MM.1S (cell line): ENCODE data around the gene MTMR2.

Experiments used
- EZH2 ChIP-seq: fragments of 300-600 bp; sonication (generic); optimal IDR thresholded peaks from 2 replicates; pipeline ENCODE3; 2017; ENCODE audit warnings: low read depth, mild to moderate bottlenecking, antibody characterized with exemption, low read length, mixed read lengths
- EZH2phosphoT487 ChIP-seq: fragments of 300-600 bp; sonication (generic); IDR thresholded peaks from 2 replicates; pipeline ENCODE4 v1.6.1; 2018; ENCODE audit warnings: antibody characterized with exemption, low read length
- TF ChIP-seq, protein P1 (sequence below): fragments of 300-600 bp; sonication (generic); IDR thresholded peaks from 2 replicates; pipeline ENCODE4 v1.5.1; 2016; ENCODE audit warnings: antibody characterized with exemption, low read length, mixed read lengths

- TF ChIP-seq, protein P1, sequence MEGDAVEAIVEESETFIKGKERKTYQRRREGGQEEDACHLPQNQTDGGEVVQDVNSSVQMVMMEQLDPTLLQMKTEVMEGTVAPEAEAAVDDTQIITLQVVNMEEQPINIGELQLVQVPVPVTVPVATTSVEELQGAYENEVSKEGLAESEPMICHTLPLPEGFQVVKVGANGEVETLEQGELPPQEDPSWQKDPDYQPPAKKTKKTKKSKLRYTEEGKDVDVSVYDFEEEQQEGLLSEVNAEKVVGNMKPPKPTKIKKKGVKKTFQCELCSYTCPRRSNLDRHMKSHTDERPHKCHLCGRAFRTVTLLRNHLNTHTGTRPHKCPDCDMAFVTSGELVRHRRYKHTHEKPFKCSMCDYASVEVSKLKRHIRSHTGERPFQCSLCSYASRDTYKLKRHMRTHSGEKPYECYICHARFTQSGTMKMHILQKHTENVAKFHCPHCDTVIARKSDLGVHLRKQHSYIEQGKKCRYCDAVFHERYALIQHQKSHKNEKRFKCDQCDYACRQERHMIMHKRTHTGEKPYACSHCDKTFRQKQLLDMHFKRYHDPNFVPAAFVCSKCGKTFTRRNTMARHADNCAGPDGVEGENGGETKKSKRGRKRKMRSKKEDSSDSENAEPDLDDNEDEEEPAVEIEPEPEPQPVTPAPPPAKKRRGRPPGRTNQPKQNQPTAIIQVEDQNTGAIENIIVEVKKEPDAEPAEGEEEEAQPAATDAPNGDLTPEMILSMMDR: no peak
- TF ChIP-seq EZH2 (no peak), EZH2phosphoT487 (no peak)
Measured at GRCh38 chr11:95827696-95828095, 96.2 kb downstream of the MTMR2 start.
